GM12878 (cell line): ENCODE results near the gene GABRR3. TPM values are rescaled to one million over a fixed set of nuclear protein-coding genes. Genes with fewer than 3 reads are reported as not detected.

ENCODE experiments used
- ATAC-seq: fragments of 200-7000 bp; cut with Tn5 transposase; 3 replicates; pipeline ENCODE4 v1.9.1; 2020; ENCODE audit warnings: mild to moderate bottlenecking, moderate library complexity
- BruUV-seq: library from RNA; stranded (reverse); fragments of 400-500 nt; replicated peaks from 2 replicates; lab custom pipeline; 2021; lab: Mats Ljungman, UMichigan
- CTCF ChIA-PET: fragments of 300-600 bp; sonication (Branson Sonifier 250); formaldehyde crosslinking; extraction: SDS; loops from one replicate; lab custom pipeline; 2021; ENCODE audit warnings: inconsistent platforms; lab: Yijun Ruan, JAX
- POLR2A ChIA-PET: fragments of 350-600 bp; formaldehyde crosslinking; extraction: SDS; loops from one replicate; lab custom pipeline; 2021; ENCODE audit warnings: inconsistent platforms; lab: Charles Lee
- RAD21 ChIA-PET: fragments of 300-600 bp; sonication (Branson Sonifier 250); formaldehyde crosslinking; loops from one replicate; lab custom pipeline; 2023; ENCODE audit warnings: antibody characterized with exemption; ENCODE audit not compliant: unreplicated experiment; lab: Charles Lee
- SMC1A ChIA-PET: fragments of 300-600 bp; sonication (Branson Sonifier 250); formaldehyde crosslinking; loops from one replicate; lab custom pipeline; 2023; ENCODE audit not compliant: unreplicated experiment, uncharacterized antibody; lab: Charles Lee
- DNase-seq: peaks from one replicate; pipeline ENCODE4 v3.0.0-alpha.2; 2011; ENCODE audit warnings: low read depth, low spot score
- FAIRE-seq: peaks from 3 replicates; lab custom pipeline; 2011; peaks lifted over from hg19 to GRCh38; lab: Jason Lieb, UNC
- H2AFZ ChIP-seq: 2 replicates; pipeline ENCODE4 v1.6.0; 2011; ENCODE audit warnings: low read depth, low read length, control low read depth; ENCODE audit not compliant: control insufficient read depth
- H3K27ac ChIP-seq: 2 replicates; pipeline ENCODE4 v1.5.1; 2011; ENCODE audit warnings: control low read depth; ENCODE audit not compliant: control insufficient read depth, insufficient read depth
- H3K27me3 ChIP-seq, 2 experiments: replicated peaks in 1 of 2; 2 replicates each; pipeline versions ENCODE4 v1.6.0 to v1.6.1; 2011; ENCODE audit warnings: low read length in 1 of 2; ENCODE audit not compliant: control insufficient read depth in 2 of 2, insufficient read depth in 2 of 2
- H3K36me3 ChIP-seq, 2 experiments: 2 replicates each; pipeline ENCODE4 v1.5.1; 2011; ENCODE audit warnings: low read length in 1 of 2; ENCODE audit not compliant: control insufficient read depth in 2 of 2, insufficient read depth in 2 of 2
- H3K4me1 ChIP-seq: 2 replicates; pipeline ENCODE4 v1.6.1; 2011; ENCODE audit warnings: mild to moderate bottlenecking, low read length, moderate library complexity, mixed read lengths; ENCODE audit not compliant: control insufficient read depth, insufficient read depth
- H3K4me2 ChIP-seq: 2 replicates; pipeline ENCODE4 v1.6.0; 2011; ENCODE audit warnings: control low read depth; ENCODE audit not compliant: control insufficient read depth, insufficient read depth
- H3K4me3 ChIP-seq: fragments of 200-600 bp; sonication (generic); 2 replicates; pipeline ENCODE4 v1.5.1; 2016
- H3K79me2 ChIP-seq: 2 replicates; pipeline ENCODE4 v1.6.0; 2011; ENCODE audit warnings: low read length; ENCODE audit not compliant: control insufficient read depth, insufficient read depth
- H3K9ac ChIP-seq: 2 replicates; pipeline ENCODE4 v1.8.0; 2011; ENCODE audit warnings: low read length, control low read depth, mixed read lengths; ENCODE audit not compliant: control insufficient read depth, insufficient read depth
- H3K9me3 ChIP-seq: replicated peaks from 3 replicates; pipeline ENCODE4 v1.5.1; 2011; ENCODE audit warnings: mild to moderate bottlenecking, low read length; ENCODE audit not compliant: control insufficient read depth, insufficient read depth
- H4K20me1 ChIP-seq: 2 replicates; pipeline ENCODE4 v1.6.0; 2011; ENCODE audit not compliant: control insufficient read depth, insufficient read depth
- CEBPB ChIP-seq, 2 experiments: fragments of 150-350 bp in 1 of 2; IDR thresholded peaks; 2 replicates each; pipeline ENCODE4 v1.6.1; 2012 to 2014; ENCODE audit warnings: low read depth in 2 of 2, low read length in 2 of 2, borderline replicate concordance in 1 of 2, inconsistent platforms in 1 of 2
- DPF2 ChIP-seq: fragments of 450-650 bp; IDR thresholded peaks from 2 replicates; pipeline ENCODE4 v1.6.1; 2017; ENCODE audit warnings: mild to moderate bottlenecking
- MAX ChIP-seq: IDR thresholded peaks from 2 replicates; pipeline ENCODE4 v1.6.1; 2012; ENCODE audit warnings: low read depth, low read length, improper control_type of control experiment
- NFIC ChIP-seq: IDR thresholded peaks from 2 replicates; pipeline ENCODE4 v1.6.1; 2012; ENCODE audit warnings: low read depth, mild to moderate bottlenecking, inconsistent platforms, low read length, moderate library complexity
- PAX5 ChIP-seq: IDR thresholded peaks from 2 replicates; pipeline ENCODE4 v1.6.1; 2011; ENCODE audit warnings: low read depth, low read length, borderline replicate concordance
- RUNX3 ChIP-seq: IDR thresholded peaks from 2 replicates; pipeline ENCODE4 v1.6.1; 2012; ENCODE audit warnings: low read length, inconsistent platforms
- SP1 ChIP-seq: IDR thresholded peaks from one replicate; pipeline ENCODE4 v1.6.1; 2011; ENCODE audit warnings: low read depth, low read length
- YBX1 ChIP-seq: fragments of 450-650 bp; IDR thresholded peaks from 2 replicates; pipeline ENCODE4 v1.6.1; 2016; ENCODE audit warnings: antibody characterized with exemption
- WGBS: methylation state at CpG from one replicate; pipeline ENCODE4 v1.1.6; 2016; ENCODE audit warnings: low lambda C conversion rate; ENCODE audit not compliant: insufficient replicate concordance, insufficient coverage; ENCODE audit errors: missing lambda C conversion rate; 5-methylcytosine and 5-hydroxymethylcytosine counted together
- in situ Hi-C: fragments of 300-500 bp; cut with MboI; formaldehyde crosslinking; loops from 9 replicates; pipeline ENCODE4 v1.14.3; 2018; ENCODE audit warnings: mixed read lengths
- intact Hi-C: fragments of 100-400 bp; cut with micrococcal nuclease; formaldehyde crosslinking; loops from one replicate; pipeline ENCODE4 v1.14.2; 2022; ENCODE audit not compliant: unreplicated experiment
- polyA plus RNA-seq, 11 experiments: library from polyadenylated mRNA; depleted of rRNA in 4 of 11; unstranded in 6 of 11; stranded (reverse) in 5 of 11; fragments of >200 nt; fragmentation: Nextera tagmentation in 4 of 11; fragmentation: Illumina TruSeq in 1 of 11; extraction: Ambion mirVana in 4 of 11; extraction: Trizol in 1 of 11; gene quantifications; 1 replicate in 1 of 11; 2 replicates in 10 of 11; pipeline versions ENCODE4 v1.2.1 to v1.2.3, GENCODE V29; 2011 to 2016; ENCODE audit warnings: inconsistent platforms in 2 of 11, missing spikeins in 2 of 11, low read depth in 1 of 11
- total RNA-seq, 4 experiments: library from RNA; depleted of rRNA in 3 of 4; stranded (reverse); fragments of >200 nt in 3 of 4; fragmentation: Illumina TruSeq in 1 of 4; extraction: Trizol in 1 of 4; gene quantifications; 2 replicates each; pipeline versions ENCODE4 v1.2.1 to v1.2.3, GENCODE V29; 2013 to 2021

Gene GABRR3
- total and polyA plus RNA-seq, 10 of the 15 experiments (the other 5 are each of a cell fraction or from before 2014, with no cell fraction given): not detected

GRCh38 chr3:98032265-98032664 lies 2.9 kb downstream of the GABRR3 start:
- BruUV-seq: no TSS peak
- H2AFZ ChIP-seq: no peak overlapping the region
- intact Hi-C loops: no loop called here
- no peaks in the 10 kb centered on the region; a peak in 1 of 4 replicates for H3K27me3 ChIP-seq
- H3K9me3 ChIP-seq: no peaks in the 10 kb centered on the region
- no peak for TF ChIP-seq YBX1
- TF ChIP-seq, all 136 proteins: peak for 0
- CTCF ChIA-PET: interaction anchor here (0.6 to 1.6 kb wide), 2 partner anchors 10 to 561 kb away, joined by 4 read pairs; partner anchors contain the start of gene CPOX
- RAD21 ChIA-PET: no interaction called here
- H4K20me1 ChIP-seq: no peaks in the 10 kb centered on the region
- SMC1A ChIA-PET: no interaction called here
- FAIRE-seq (no peak), ATAC-seq (no peak), DNase-seq (no peak)
- no peak overlapping the region for H3K27ac ChIP-seq
- POLR2A ChIA-PET: no interaction called here
- no peaks in the 10 kb centered on the region for H3K36me3 ChIP-seq
- 17% methylated on average over 1 of the region's 1 CpG for WGBS
- no peak overlapping the region for H3K4me3 ChIP-seq
- H3K4me1 ChIP-seq: peaks cover 2% of the 10 kb centered on the region; the same call in 1 of the 2 replicates
- no peak overlapping the region for H3K9ac ChIP-seq
- no peak overlapping the region for H3K4me2 ChIP-seq
- no peaks in the 10 kb centered on the region for H3K79me2 ChIP-seq
- in situ Hi-C loops: loop anchor here (10.0 kb wide), 2 partner anchors 483 to 563 kb away; partner anchors contain the start of gene CPOX

DNA sequence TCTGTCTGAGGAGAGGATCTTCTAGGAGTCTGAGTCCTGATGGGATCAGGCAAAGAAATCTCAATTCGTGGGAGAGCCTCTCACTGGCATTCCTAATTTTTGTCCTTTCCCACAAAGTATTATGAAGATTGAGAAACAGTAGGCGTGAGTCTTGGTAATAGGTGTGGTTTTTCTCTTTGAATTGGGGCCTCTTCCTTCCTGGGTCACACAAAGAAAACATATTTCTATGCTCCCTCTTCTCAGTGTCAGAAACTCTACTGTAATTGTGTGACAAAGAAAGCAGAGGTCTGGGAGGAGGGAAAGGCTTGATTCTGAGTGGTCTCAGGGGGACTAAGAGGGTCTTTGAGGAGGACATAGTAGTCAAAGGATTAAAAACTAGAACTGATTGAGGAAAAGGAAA lies 6.0 kb downstream of the GABRR3 start:
- H2AFZ ChIP-seq: peak overlapping the region; percentile 61

More for the DNA sequence above, 6.0 kb downstream of the GABRR3 start:
- ChIA-PET RAD21 (no interaction called here), CTCF (no interaction called here), SMC1A (no interaction called here), POLR2A (no interaction called here)
- 8% methylated on average over 2 of the region's 2 CpGs for WGBS
- ATAC-seq (no peak), FAIRE-seq (no peak), DNase-seq (no peak)
- no peak overlapping the region for H3K27ac ChIP-seq
- no peaks in the 10 kb centered on the region for H3K79me2 ChIP-seq
- H3K4me1 ChIP-seq: peaks cover 2% of the 10 kb centered on the region; the same call in 1 of the 2 replicates
- no peak for TF ChIP-seq PAX5
- no peak for TF ChIP-seq MAX
- 0 out of 2 replicates have a peak, but pooled peaks have one; percentile 32 for TF ChIP-seq NFIC
- 0 out of 4 replicates have a peak, but pooled peaks of 1 of the 2 experiments have one; percentile 47 for TF ChIP-seq CEBPB (IDR thresholded peaks at IDR 0.05; ENCODE audit: borderline replicate concordance in 1 of 2, low read depth in 2 of 2, low read length in 2 of 2)
- TF ChIP-seq RUNX3: peak; percentile 73
- TF ChIP-seq SP1: no peak
- no peak for TF ChIP-seq DPF2
- H4K20me1 ChIP-seq: no peaks in the 10 kb centered on the region
- peak overlapping the region; percentile 15; the same call in 1 of the 2 replicates for H3K4me2 ChIP-seq
- H3K9me3 ChIP-seq: no peaks in the 10 kb centered on the region
- BruUV-seq: no TSS peak
- no peak overlapping the region for H3K4me3 ChIP-seq
- H3K36me3 ChIP-seq: no peaks in the 10 kb centered on the region
- in situ Hi-C loops (no loop called here), intact Hi-C loops (no loop called here)
- no peaks in the 10 kb centered on the region for H3K27me3 ChIP-seq
- no peak overlapping the region for H3K9ac ChIP-seq
